EL (cell line): ENCODE results near the gene ZNF37A.
"Not testable (repeated sequence)": the region's sequence is repeated elsewhere in the genome, so short reads cannot be mapped to it uniquely, and the experiment has no call there.

ENCODE experiments used
- DNase-seq: peaks from one replicate; pipeline ENCODE4 v3.0.0-alpha.2; 2016

The ZNF37A gene

GRCh38 chr10:38094158-38094926 lies at the start of gene ZNF37A:
ZNF37A (plus strand) TSS chr10:38094337; CDS start chr10:38096618, 2,281 bp downstream.
- peak; percentile 93 for DNase-seq

- no peak for DNase-seq
Observed at GRCh38 chr10:38045129-38045528, 49.0 kb upstream of the ZNF37A start.

DNA sequence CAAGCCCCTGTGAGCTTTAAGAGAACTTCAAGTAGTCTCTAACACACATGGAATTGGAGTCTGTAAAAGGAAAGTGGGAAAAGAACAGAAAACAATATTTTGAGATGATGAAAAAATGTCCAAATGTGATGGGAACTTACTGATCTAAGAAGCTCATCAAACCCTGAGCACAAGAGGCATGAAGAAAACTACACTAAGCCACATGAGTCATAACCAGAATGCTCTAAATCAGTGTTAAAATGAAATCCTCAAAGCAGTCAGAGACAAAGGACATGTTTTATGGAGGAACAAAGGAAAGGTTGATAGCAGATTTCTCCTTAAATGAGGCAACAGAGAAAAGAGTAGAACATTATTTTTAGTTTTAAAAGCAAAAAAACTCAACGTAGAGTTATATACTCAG lies 46.5 kb upstream of the ZNF37A start:
- DNase-seq: no peak

- DNase-seq: no peak
Observed at GRCh38 chr10:38050212-38050611, 43.9 kb upstream of the ZNF37A start.

- DNase-seq: peak; percentile 69
Observed at GRCh38 chr10:38054361-38054797, 39.8 kb upstream of the ZNF37A start.

DNA sequence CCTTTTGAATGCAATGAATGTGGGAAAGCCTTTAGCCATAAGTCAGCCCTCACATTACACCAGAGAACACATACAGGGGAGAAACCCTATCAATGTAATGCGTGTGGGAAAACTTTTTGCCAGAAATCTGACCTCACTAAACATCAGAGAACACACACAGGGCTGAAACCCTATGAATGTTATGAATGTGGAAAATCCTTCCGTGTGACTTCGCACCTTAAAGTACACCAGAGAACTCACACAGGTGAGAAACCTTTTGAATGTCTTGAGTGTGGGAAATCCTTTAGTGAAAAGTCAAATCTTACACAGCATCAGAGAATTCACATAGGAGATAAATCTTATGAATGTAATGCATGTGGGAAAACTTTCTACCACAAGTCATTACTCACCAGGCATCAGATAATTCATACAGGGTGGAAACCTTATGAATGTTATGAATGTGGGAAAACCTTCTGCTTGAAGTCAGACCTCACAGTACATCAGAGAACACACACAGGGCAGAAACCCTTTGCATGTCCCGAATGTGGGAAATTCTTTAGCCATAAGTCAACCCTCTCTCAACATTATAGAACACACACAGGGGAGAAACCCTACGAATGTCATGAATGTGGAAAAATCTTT lies 38.8 kb upstream of the ZNF37A start:
- DNase-seq: not testable (repeated sequence)

GRCh38 chr10:38069663-38070062 lies 24.5 kb upstream of the ZNF37A start:
- DNase-seq: peak; percentile 83

GRCh38 chr10:38070501-38070900 lies 23.6 kb upstream of the ZNF37A start:
- DNase-seq: no peak

DNA sequence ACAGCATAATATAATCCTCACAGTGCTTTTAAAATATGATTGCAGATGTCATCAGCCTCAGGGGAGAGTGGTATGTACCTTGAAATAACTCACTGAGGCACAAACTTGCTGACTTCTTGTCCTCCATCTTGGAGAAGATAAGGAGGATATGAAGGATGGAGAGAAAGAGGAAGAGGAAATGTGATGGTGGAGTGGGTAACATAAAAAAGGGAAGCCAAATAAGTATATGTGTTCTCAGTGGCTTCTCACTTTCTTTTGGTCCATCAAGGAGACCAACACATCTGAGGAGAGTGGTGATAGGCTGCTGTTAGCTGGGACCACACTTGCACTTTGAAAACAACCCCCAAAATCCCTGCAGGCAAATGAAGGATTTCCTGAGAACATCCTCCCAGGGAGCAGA lies 21.6 kb upstream of the ZNF37A start:
- no peak for DNase-seq

DNA sequence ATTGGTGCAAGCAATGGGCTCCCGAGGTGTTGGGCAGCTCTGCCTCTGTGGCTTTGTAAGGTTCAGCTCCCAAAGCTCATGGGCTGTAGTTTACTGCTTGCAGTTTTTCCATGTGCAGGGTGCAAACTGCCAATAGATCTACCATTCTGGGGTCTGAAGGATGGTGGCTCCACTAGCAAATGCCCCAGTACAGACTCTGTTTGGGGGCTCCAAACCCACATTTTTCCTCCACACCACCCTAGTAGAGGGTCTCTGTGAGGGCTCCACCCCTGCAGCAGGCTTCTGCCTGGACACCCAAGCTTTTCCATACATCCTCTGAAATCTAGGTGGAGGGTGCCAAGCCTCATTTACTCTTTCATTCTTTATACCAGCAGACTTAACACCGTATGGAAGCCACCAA lies 17.4 kb upstream of the ZNF37A start:
- no peak for DNase-seq

GRCh38 chr10:38093318-38093717 lies 819 bp upstream of the ZNF37A start:
- DNase-seq: not testable (repeated sequence)

DNA sequence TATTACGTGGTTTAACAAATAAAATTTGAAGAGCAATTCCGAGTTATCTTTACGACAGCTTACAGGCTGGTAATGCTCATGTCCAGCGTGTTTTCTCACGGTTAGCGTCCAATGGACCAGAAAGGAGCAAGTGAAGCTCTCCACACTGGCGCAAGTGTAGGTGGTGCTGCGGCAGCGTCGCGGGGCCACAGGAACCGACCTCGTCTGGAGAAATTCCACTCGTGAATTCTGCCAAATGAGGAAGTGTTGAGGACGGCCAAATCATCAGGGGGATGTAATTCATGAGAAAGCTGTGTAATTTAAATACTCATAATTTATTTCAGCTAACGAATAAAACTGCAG lies 350 bp upstream of the ZNF37A start:
- no peak for DNase-seq

- no peak for DNase-seq
Observed at GRCh38 chr10:38094927-38095574, 914 bp downstream of the ZNF37A start.

DNA sequence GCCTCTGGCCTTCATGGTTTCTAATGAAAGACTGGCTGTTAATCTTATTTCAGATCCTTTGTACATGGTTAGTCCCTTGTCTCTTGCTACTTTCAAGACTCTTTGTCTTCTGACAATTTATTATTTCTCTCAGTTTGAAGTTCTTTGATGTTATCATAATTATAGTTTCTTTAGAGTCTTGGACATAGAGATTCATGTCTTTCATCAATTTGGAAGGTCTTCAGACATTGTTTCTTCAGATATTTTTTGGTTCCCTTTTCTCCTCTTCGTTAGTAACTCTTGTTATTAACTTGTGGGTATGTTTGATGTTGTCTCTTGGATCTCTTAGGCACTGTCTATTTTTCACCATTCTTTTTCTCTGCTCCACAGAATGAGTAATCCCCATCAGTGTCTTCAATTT lies 8.7 kb downstream of the ZNF37A start:
- DNase-seq: no peak

GRCh38 chr10:38103756-38104155 lies 9.6 kb downstream of the ZNF37A start:
- no peak for DNase-seq

GRCh38 chr10:38112159-38112558 lies 18.0 kb downstream of the ZNF37A start:
- DNase-seq: no peak

- DNase-seq: no peak
Observed at GRCh38 chr10:38118072-38118807, 24.1 kb downstream of the ZNF37A start.

- DNase-seq: no peak
Observed at GRCh38 chr10:38119038-38119437, 24.9 kb downstream of the ZNF37A start.

GRCh38 chr10:38127812-38128211 lies 33.7 kb downstream of the ZNF37A start:
- DNase-seq: peak; percentile 4

DNA sequence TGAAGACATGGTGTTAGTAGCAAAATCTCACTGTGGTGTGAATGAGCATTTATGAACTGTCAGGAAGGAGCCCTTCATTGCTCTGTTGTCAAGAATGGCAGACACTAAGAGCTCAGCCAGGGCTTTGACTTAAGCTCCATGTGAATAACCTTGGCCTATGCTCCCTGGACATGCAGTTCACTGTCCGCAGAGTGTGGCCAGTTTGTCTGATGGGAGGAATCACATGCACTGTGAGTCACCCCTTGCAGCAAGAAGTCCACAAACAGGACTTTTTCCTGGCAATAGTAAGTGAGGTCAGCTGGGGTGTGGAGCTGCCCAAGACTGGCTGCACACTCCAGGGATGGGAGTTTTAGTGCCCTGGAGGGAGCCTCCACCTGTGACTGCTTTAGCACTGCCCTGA lies 49.5 kb downstream of the ZNF37A start:
- peak; percentile 3 for DNase-seq

- DNase-seq: no peak
Observed at GRCh38 chr10:38146579-38147333, 52.6 kb downstream of the ZNF37A start.

GRCh38 chr10:38147686-38148085 lies 53.5 kb downstream of the ZNF37A start:
- DNase-seq: no peak
